Fibroblast of pulmonary artery (primary cell): ENCODE measurements around the gene CHMP2A.

ENCODE experiments used
- DNase-seq: peaks from one replicate; pipeline ENCODE4 v3.0.0-alpha.2; 2010; ENCODE audit warnings: low read depth
- H3K4me3 ChIP-seq: replicated peaks from 2 replicates; pipeline ENCODE4 v1.5.1; 2011; ENCODE audit warnings: low read depth, mild to moderate bottlenecking, control low read depth, low read length, moderate library complexity
- TF ChIP-seq, protein P1 (sequence below): IDR thresholded peaks from 2 replicates; pipeline ENCODE4 v1.5.1; 2011; ENCODE audit warnings: mild to moderate bottlenecking, control low read depth, low read length, inconsistent platforms; ENCODE audit errors: missing control alignments

CHMP2A gene

DNA sequence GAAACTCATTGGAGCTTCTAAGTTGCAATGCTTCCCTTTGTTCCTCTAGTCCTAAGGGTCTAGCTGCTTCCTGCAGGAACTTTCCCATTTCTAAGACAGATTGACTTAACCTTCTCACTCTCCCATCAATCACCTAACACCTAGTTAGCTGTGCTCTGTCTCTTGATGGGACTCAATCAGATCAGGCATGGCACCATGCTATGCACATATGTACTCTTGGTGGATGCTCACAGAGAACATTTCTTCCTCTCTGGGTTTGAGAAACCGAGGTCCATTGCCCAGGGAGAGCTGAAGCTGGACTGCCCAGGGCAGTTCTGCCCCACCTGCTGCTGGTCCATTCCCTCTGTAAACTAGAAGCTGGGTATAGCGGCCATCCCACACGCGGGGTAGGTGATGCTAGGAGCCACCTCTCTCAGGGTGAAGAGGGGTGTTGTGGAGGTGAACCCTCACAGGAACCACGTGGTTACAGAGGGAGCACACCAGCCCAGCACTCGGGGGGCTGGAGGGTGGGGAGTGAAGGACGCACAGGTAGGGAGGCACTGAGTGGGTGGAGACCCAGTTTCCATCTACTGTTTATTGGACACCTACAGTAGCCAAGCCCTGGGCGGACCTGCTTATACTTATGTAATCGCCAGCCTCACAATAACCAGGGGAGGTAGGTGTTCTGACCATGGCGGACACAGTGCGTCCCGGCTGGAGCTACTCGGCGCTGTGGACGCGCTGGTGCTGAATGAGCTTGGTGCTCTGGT lies 6.6 kb upstream of the CHMP2A start:
- TF ChIP-seq, protein P1, sequence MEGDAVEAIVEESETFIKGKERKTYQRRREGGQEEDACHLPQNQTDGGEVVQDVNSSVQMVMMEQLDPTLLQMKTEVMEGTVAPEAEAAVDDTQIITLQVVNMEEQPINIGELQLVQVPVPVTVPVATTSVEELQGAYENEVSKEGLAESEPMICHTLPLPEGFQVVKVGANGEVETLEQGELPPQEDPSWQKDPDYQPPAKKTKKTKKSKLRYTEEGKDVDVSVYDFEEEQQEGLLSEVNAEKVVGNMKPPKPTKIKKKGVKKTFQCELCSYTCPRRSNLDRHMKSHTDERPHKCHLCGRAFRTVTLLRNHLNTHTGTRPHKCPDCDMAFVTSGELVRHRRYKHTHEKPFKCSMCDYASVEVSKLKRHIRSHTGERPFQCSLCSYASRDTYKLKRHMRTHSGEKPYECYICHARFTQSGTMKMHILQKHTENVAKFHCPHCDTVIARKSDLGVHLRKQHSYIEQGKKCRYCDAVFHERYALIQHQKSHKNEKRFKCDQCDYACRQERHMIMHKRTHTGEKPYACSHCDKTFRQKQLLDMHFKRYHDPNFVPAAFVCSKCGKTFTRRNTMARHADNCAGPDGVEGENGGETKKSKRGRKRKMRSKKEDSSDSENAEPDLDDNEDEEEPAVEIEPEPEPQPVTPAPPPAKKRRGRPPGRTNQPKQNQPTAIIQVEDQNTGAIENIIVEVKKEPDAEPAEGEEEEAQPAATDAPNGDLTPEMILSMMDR, result no peak
- H3K4me3 ChIP-seq, result peak overlapping the region; percentile 37
- DNase-seq, result no peak

DNA sequence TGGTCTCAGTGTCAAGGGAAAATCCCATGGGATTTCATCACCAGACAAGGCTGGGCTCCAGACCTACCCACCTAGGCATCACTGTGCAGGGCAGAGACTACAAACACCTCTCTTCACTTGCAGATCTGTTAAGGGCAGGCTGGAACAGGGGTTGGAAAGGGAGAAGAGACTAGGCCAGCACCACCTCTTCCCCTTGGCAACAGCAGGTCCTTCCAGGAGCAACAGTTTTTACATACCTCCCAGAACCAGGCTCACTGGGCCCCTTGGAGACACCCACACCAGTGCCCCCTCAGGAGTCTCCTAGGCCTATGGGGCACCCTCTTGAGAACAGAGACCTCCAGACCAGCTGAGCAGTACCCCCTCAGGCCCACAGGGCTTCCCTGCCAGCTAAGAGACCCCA lies 6.0 kb upstream of the CHMP2A start:
- no peak overlapping the region for H3K4me3 ChIP-seq
- DNase-seq, result no peak
- TF ChIP-seq, protein P1, result no peak

DNA sequence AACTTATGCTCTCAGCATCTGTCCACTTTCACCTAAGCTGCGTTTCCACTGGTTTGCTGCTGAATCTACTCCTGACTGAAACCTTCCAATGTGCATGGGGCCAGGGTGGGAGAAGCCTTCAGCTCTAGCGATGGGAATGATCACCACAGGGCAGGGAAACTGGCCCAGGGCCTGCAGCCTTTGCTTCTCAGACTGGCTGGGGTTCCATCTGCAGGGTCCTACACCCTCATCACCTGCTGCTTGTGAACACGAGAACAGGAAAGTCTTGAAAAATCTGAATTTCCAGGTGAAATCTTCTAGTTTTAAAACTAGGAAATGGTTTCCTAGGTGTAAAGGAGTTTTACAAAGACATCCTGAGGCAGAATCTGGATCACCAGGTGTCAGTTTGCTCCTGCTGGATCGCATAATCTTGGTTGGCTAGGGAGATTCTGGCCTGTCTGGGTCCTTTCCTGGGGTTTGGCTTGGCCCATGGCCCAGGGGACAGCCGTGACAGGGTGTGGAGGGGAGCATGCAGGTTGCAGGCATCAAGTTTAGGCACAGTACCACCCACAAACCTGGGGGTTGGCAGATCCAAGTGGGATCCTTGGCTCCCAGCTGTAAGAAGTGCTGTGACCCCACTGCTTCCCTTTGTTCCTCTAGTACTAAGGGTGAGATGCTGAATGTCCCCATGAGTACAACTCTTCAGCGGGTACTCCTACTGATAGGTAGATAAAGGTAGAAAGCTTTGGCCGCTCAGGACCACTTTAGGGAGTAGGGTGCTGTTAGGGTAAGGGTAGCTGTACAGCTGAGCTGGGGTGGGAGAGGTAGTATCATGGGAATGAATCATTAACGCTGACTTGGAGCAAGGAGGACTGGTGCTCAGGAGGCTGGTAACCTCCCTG lies 5.3 kb upstream of the CHMP2A start:
- no peak for DNase-seq
- TF ChIP-seq, protein P1, result no peak
- H3K4me3 ChIP-seq, result peak overlapping the region; percentile 99

DNA sequence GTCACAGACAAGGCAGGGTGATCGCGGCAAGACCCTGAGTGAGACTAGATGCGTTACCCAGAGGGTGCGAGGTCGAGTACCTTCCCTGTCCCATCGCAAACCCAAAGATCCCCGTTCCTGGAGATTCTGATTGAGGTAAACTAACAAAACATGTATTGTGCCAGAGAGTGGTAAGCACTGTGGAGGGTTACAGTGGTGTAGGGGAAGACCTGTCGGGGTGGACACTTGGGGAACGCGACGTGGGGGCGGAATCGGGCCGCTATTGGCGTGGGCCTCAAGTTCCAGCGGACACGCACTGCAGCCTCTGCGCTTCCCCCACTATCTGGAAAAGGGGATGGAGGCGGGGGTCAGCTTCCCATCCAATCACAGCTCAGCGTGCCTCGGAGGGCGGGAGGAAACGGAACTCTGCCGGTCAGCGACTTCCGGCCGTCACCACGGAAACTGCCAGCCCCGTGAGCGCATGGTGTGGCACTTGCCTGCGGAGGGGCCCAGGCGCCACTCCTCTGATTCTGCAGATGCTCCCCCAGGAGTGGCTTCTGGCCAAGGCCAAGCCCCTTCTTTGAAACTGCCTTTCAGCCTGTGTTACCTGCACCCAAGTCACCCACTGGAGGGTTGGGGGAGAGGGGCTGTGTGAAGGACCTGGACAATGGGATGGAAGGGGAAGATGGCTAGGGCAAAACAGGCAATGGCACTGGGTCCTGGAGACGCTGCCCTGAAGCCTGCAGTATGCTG lies 4.5 kb upstream of the CHMP2A start:
- DNase-seq, result peak; percentile 92
- H3K4me3 ChIP-seq, result peak overlapping the region; percentile 99
- TF ChIP-seq, protein P1, result no peak

DNA sequence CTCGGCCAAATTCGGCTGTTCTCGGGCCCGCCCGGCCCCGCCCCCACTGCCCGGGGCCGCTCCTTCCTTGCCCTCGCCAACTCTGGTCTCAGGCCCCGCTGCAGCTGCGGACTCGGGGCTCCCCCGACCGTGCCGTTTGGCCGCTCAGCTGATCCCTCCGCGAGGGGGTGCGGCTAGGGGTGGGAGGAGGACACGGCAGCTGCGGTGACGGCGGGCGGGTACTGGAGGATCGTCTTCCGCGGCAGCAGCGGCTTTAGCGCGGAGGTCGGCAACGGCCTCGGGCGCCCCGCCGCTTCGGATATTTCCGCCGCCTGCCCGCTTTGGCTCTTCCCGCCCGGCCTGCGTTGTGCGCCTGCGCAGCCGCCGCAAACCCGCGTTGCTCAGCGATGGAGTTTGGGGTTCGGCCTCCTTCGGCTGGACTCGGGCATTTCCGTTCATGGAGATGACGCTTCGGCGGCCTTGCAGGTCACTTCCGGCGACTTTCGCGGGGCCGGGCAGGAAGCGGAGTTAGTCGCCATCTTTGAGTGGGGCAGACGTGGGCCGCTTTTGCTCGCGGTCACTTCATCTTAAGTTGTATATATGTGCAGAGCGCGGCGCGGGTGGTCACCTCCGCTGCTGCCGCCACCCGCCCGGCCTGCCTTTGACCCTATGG lies 3.8 kb upstream of the CHMP2A start:
- DNase-seq, result peak; percentile 99
- H3K4me3 ChIP-seq, result peak overlapping the region; percentile 99
- TF ChIP-seq, protein P1, result no peak

DNA sequence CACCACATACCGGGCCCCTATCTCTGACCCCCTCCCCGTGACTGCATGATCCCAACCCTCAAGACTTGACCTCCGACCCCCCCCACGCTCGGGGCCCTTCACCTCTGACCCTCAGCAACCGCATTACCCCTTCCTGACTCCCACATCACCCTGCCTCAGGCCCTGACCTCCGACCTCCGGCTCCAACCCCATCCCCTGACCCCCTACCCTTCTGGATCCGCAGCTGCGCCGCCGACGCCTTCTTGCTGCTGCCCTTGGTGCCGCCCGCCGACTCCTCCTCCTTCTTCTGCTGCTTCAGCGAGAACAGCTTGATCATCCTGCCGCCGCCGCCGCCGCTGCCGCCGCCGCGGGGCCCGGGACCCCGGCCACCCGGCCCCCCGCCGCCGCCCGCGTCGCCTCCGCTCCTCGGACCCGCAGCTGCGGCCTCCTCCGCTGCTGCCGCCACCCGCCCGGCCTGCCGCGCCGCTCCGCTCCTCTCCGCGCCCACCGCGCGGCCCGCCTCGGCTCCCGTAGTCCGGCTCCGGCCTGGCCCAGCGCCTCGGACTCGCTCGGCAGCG lies 3.2 kb upstream of the CHMP2A start, which contains the start of gene UBE2M:
UBE2M (minus strand) TSS at position 546 of the 557 bp plus-strand sequence; CDS start at position 316, 230 bp downstream.
- TF ChIP-seq, protein P1, result no peak
- peak; percentile 39 for DNase-seq

More for the DNA sequence above, 3.2 kb upstream of the CHMP2A start, which contains the start of gene UBE2M:
- H3K4me3 ChIP-seq, result peak within 1 kb of the TSS; percentile 99
